DOHH2 (cell line): ENCODE results near the gene HECW1.

Experiments used
- H3F3A ChIP-seq: fragments of 200-600 bp; sonication (generic), shearing (Covaris generic); 2 replicates; pipeline ENCODE4 v1.6.0; 2016; ENCODE audit warnings: antibody characterized with exemption, mild to moderate bottlenecking; ENCODE audit not compliant: control insufficient read depth, insufficient read depth
- H3K27ac ChIP-seq: fragments of 200-600 bp; sonication (generic); 2 replicates; pipeline ENCODE4 v1.5.1; 2014; ENCODE audit warnings: low read depth, mild to moderate bottlenecking, low read length, moderate library complexity
- H3K27me3 ChIP-seq: fragments of 200-600 bp; sonication (generic); 2 replicates; pipeline ENCODE4 v1.6.1; 2014; ENCODE audit warnings: mild to moderate bottlenecking, low read length, mixed read lengths; ENCODE audit not compliant: control insufficient read depth
- H3K36me3 ChIP-seq: fragments of 200-600 bp; sonication (generic); 2 replicates; pipeline ENCODE4 v1.6.1; 2014; ENCODE audit warnings: mild to moderate bottlenecking, low read length, moderate library complexity, mixed read lengths; ENCODE audit not compliant: control insufficient read depth
- H3K4me1 ChIP-seq: fragments of 200-600 bp; sonication (generic); 2 replicates; pipeline ENCODE4 v1.6.1; 2014; ENCODE audit warnings: mild to moderate bottlenecking, low read length, mixed read lengths; ENCODE audit not compliant: control insufficient read depth
- H3K4me2 ChIP-seq: fragments of 200-600 bp; sonication (generic); 2 replicates; pipeline ENCODE4 v1.6.0; 2014; ENCODE audit warnings: mild to moderate bottlenecking, low read length, moderate library complexity
- H3K4me3 ChIP-seq: fragments of 200-600 bp; sonication (generic); 2 replicates; pipeline ENCODE4 v1.5.1; 2014; ENCODE audit warnings: mild to moderate bottlenecking, low read length, mixed read lengths
- H3K79me2 ChIP-seq: fragments of 200-600 bp; sonication (generic); 2 replicates; pipeline ENCODE4 v1.6.1; 2014; ENCODE audit warnings: mild to moderate bottlenecking, low read length, mixed read lengths; ENCODE audit not compliant: control insufficient read depth
- H3K9me2 ChIP-seq: fragments of 200-600 bp; sonication (generic); replicated peaks from 2 replicates; pipeline ENCODE4 v1.6.1; 2014; ENCODE audit warnings: mild to moderate bottlenecking, low read length, mixed read lengths; ENCODE audit not compliant: control insufficient read depth
- H3K9me3 ChIP-seq: fragments of 200-600 bp; sonication (generic); 2 replicates; pipeline ENCODE4 v1.6.1; 2014; ENCODE audit warnings: antibody characterized with exemption, low read length, mixed read lengths; ENCODE audit not compliant: control insufficient read depth, insufficient read depth
- H4K20me1 ChIP-seq: fragments of 200-600 bp; sonication (generic); 2 replicates; pipeline ENCODE4 v1.6.0; 2014; ENCODE audit warnings: low read depth, mild to moderate bottlenecking, antibody characterized with exemption, low read length, moderate library complexity; ENCODE audit not compliant: control insufficient read depth, insufficient read depth
- CTCF ChIP-seq: fragments of 200-600 bp; sonication (generic); IDR thresholded peaks from one replicate; pipeline ENCODE4 v1.5.1; 2014; ENCODE audit warnings: antibody characterized with exemption, mild to moderate bottlenecking, low read depth, low read length; ENCODE audit not compliant: poor library complexity, severe bottlenecking
- EZH2phosphoT487 ChIP-seq: fragments of 200-600 bp; sonication (generic); IDR thresholded peaks from 2 replicates; pipeline ENCODE4 v1.6.1; 2017; ENCODE audit warnings: borderline replicate concordance, mild to moderate bottlenecking, antibody characterized with exemption, low read length, moderate library complexity, mixed read lengths

HECW1 gene

GRCh38 chr7:43461349-43462024 is 349.0 kb downstream of the HECW1 start:
- H3K36me3 ChIP-seq, result no peaks in the 10 kb centered on the region
- H3K9me3 ChIP-seq, result no peaks in the 10 kb centered on the region
- H3K79me2 ChIP-seq, result no peaks in the 10 kb centered on the region
- no peaks in the 10 kb centered on the region for H3K4me1 ChIP-seq
- no peaks in the 10 kb centered on the region for H3K9me2 ChIP-seq
- no peak overlapping the region for H3K4me2 ChIP-seq
- no peak overlapping the region for H3K27ac ChIP-seq
- H3K4me3 ChIP-seq, result no peak overlapping the region
- H4K20me1 ChIP-seq, result no peaks in the 10 kb centered on the region
- no peaks in the 10 kb centered on the region for H3F3A ChIP-seq
- TF ChIP-seq CTCF (no peak), EZH2phosphoT487 (no peak)
- peaks cover 25% of the 10 kb centered on the region for H3K27me3 ChIP-seq

GRCh38 chr7:43462836-43463235 is 350.4 kb downstream of the HECW1 start:
- no peaks in the 10 kb centered on the region for H3K9me3 ChIP-seq
- no peak overlapping the region for H3K4me2 ChIP-seq
- H3F3A ChIP-seq, result no peaks in the 10 kb centered on the region
- no peaks in the 10 kb centered on the region for H4K20me1 ChIP-seq
- H3K27me3 ChIP-seq, result peaks cover 25% of the 10 kb centered on the region
- H3K27ac ChIP-seq, result no peak overlapping the region
- H3K79me2 ChIP-seq, result no peaks in the 10 kb centered on the region
- TF ChIP-seq CTCF (no peak), EZH2phosphoT487 (no peak)
- no peaks in the 10 kb centered on the region for H3K4me1 ChIP-seq
- H3K4me3 ChIP-seq, result no peak overlapping the region
- no peaks in the 10 kb centered on the region for H3K9me2 ChIP-seq
- no peaks in the 10 kb centered on the region for H3K36me3 ChIP-seq

GRCh38 chr7:43463401-43463980 is 351.0 kb downstream of the HECW1 start:
- Histone ChIP-seq H3K36me3 (no peaks in the 10 kb centered on the region), H3K27ac (no peak overlapping the region), H3K4me2 (no peak overlapping the region), H3K4me3 (no peak overlapping the region), H3K9me3 (no peaks in the 10 kb centered on the region), H3K79me2 (no peaks in the 10 kb centered on the region), H3F3A (no peaks in the 10 kb centered on the region), H3K9me2 (no peaks in the 10 kb centered on the region), H3K27me3 (peaks cover 21% of the 10 kb centered on the region), H4K20me1 (no peaks in the 10 kb centered on the region), H3K4me1 (no peaks in the 10 kb centered on the region)
- no peak for TF ChIP-seq EZH2phosphoT487
